Ishikawa (cell line): ENCODE measurements around the gene TAF1L.

Source experiments
- CEBPB ChIP-seq: IDR thresholded peaks from 2 replicates; pipeline ENCODE4 v1.6.1; 2012
- EGR1 ChIP-seq: IDR thresholded peaks from 2 replicates; pipeline ENCODE4 v1.6.1; 2012
- EP300 ChIP-seq: IDR thresholded peaks from 2 replicates; pipeline ENCODE4 v1.6.1; 2012; ENCODE audit warnings: borderline replicate concordance
- RAD21 ChIP-seq: IDR thresholded peaks from 2 replicates; pipeline ENCODE4 v1.6.1; 2012; ENCODE audit warnings: low read depth
- TF ChIP-seq, protein P1 (sequence below): IDR thresholded peaks from 2 replicates; pipeline ENCODE4 v1.6.1; 2012

DNA sequence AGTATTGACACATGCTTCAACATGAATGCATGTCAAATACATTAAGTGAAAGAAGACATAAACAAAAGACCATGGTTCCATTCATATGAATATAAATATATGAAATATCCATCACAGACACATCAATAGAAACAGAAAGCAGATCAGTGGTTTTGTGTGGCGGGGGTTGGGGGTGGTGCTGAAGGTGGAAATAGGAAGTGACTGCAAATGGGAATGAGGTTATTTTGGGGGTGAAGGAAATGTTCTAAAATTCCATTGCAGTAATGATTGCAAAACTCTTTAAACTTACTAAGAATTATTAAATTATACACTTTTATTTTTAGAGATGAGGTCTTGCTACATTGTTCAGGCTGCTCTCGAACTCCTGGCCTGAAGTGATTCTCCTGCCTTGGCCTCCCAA is 28.7 kb downstream of the TAF1L start:
- TF ChIP-seq EP300: no peak
- TF ChIP-seq CEBPB: no peak
- TF ChIP-seq, protein P1, sequence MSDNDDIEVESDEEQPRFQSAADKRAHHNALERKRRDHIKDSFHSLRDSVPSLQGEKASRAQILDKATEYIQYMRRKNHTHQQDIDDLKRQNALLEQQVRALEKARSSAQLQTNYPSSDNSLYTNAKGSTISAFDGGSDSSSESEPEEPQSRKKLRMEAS: no peak
- no peak for TF ChIP-seq RAD21
- no peak for TF ChIP-seq EGR1
